HG02852 (cell line): ENCODE data around the gene PLEKHA1.

Experiments
- ATAC-seq: cut with Tn5 transposase; IDR thresholded peaks from one replicate; pipeline ENCODE4 v1.9.1; 2021; ENCODE audit warnings: mild to moderate bottlenecking, moderate library complexity; ENCODE audit not compliant: unreplicated experiment

Gene PLEKHA1

DNA sequence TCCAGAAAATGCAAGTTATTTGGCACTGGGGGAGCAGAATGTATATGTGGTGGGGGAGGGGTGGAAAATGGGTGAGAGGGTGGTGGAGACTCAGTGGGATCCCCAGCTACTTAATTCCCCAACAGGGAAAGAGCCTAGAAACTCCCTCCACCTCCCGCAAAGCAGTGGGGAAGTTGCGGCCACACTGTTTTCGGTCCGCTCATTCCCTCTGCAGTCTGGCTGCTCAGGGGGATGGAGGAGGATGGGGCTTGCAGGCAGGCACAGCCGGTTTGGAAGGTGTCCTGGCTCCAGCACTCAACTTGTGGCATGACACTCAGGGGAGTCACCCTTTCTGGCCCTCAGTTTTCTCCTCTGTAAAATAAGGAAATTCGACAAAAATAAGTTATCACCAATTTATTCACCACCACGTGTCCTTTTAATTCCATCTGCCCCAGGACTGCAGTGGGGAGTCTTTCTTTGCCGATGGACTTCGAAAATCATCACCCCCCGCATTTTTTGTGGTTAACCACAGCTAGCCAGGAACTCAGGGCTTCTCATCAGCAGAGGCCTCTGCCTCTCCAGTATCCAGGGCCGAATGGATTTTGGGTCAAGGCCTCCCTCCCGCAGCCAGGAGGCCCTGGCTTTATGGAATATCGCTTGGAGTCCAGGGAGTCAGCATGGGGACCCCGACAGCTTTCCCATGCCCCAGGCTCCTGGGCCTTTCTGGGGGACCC lies 85.2 kb downstream of the PLEKHA1 start:
- no peak for ATAC-seq

DNA sequence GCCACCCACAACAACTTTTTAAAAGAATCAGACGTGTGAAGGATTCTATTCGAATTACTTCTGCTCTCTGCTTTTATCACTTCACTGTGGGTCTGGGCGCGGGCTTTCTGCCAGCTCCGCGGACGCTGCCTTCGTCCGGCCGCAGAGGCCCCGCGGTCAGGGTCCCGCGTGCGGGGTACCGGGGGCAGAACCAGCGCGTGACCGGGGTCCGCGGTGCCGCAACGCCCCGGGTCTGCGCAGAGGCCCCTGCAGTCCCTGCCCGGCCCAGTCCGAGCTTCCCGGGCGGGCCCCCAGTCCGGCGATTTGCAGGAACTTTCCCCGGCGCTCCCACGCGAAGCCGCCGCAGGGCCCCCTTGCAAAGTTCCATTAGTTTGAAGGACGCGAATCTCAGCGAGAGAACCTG lies 86.4 kb downstream of the PLEKHA1 start:
- no peak for ATAC-seq

DNA sequence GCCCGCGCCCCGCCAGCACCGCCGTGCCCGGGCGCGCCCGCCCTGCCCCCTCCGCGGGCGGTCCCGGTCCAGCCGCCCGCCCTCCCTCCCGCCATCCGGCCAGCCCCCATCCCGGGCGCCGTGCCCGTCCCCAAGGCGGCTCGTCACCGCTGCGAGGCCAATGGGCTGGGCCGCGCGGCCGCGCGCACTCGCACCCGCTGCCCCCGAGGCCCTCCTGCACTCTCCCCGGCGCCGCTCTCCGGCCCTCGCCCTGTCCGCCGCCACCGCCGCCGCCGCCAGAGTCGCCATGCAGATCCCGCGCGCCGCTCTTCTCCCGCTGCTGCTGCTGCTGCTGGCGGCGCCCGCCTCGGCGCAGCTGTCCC lies 86.8 kb downstream of the PLEKHA1 start, which contains the start of gene HTRA1:
Gene HTRA1 (plus strand): TSS at position 187 of the 362 bp plus-strand sequence. CDS start 100 bp downstream, at position 287.
- ATAC-seq: no peak

DNA sequence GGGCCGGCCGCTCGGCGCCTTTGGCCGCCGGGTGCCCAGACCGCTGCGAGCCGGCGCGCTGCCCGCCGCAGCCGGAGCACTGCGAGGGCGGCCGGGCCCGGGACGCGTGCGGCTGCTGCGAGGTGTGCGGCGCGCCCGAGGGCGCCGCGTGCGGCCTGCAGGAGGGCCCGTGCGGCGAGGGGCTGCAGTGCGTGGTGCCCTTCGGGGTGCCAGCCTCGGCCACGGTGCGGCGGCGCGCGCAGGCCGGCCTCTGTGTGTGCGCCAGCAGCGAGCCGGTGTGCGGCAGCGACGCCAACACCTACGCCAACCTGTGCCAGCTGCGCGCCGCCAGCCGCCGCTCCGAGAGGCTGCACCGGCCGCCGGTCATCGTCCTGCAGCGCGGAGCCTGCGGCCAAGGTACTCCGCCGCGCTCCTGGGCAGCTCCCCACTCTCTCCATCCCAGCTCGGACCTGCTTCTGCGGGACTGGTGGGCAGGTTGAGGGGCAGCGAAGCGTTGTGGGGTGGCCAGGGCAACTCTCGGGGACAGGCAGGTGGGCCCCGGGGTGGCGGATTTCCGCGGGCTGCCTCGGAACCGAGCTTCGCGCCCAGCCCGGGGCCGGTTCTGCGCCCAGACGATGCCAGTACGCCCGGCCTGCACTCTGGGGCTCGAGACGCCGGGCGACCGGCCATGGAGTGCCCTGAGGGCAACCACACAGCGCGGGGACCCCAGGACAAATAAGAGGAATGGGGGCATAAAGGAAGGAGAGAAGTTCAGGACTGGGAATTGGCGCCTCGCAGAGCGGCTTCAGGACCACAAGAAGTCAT lies 87.4 kb downstream of the PLEKHA1 start:
- no peak for ATAC-seq

DNA sequence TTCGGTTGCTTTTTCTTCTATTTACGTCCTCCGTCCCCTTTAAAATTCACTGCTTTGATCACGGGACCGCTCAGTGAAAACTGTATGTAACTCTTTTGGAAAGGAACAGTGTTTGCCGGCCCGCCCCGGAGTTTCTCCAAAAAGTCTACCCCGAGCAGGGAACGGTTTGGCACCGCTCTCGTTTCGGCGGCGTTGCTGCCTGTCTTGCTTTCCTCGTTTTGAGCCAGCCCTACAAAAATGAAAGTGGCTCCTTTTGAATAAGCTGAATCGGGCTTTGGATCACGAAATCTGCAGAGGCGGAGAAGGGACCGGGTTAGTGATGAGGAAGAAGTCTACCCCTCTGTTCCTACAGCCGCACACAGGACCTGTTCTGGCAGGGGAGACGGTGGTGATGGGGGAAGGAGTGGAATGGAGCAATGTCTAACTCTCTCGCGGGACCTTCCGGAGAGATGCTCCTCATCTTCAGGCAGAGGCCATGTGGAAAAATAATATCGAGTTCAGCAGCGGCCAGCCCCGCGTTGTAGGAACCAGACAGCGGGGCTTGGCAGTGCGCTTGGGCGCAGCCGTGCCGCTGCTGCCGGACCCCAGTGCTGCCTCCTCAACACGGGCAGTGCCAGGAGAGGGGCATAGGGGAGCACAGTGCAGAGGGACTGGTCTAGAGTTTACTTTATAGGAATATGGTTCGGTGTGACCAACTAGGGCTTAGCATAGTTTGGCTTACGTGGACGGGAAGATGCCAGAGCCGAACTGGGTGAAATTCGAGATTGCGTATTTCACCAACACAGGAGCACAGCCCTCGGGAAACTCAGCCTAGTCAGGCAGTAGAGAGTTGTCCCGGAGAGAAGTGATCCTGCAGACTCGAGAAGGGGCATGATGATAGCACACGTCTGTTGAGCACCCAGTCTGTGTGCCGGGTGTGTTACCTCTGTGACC lies 88.3 kb downstream of the PLEKHA1 start:
- ATAC-seq: no peak

DNA sequence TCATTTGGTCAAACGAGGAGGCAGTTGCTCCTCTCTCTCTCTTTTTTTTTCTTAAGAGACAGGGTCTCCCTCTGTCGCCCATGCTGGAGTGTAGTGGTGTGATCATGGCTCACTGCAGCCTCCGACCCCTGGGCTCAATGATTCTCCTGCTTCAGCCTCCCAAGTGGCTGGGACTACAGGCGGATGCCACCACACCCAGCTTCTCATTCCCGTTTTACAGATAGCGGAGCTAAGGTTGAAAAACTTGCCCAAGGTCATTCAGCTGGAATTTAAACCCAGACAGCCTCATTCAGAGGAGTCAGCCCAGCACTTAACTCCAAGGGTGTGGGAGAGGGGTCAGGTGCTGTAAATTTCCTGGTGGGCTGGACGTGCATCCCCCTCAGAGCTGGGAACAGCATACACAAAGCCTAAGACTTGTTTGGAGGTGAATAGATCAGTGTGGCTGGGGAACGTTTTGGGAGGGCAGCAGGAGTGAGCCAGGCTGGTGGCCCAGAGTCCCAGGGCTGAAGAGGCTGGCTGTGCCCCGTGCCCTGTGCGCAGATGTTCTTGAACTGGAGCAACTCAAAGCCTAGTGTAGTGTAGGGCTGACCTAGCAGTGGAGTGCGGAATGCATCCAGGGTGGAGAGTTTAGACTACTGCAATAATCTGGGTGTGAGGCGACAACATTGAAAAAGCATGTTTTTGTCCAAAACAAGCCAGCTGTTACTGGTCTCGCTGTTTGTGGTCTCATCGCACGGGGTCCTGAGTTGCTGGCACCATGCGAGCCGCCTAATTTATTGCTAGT lies 89.2 kb downstream of the PLEKHA1 start:
- no peak for ATAC-seq

DNA sequence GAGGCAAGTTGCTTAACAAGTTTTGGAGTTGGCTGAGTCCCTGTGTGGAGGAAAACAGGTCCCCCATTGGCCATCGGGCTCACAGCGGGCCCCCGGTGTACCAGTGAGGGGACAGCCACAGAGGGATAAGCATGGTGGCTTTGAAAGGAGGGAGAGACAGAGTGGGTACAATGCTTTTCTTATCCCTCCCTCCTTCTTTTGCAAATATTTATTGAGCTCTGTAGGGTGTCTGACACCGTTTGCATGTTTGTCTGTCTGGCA lies 89.7 kb downstream of the PLEKHA1 start:
- no peak for ATAC-seq

DNA sequence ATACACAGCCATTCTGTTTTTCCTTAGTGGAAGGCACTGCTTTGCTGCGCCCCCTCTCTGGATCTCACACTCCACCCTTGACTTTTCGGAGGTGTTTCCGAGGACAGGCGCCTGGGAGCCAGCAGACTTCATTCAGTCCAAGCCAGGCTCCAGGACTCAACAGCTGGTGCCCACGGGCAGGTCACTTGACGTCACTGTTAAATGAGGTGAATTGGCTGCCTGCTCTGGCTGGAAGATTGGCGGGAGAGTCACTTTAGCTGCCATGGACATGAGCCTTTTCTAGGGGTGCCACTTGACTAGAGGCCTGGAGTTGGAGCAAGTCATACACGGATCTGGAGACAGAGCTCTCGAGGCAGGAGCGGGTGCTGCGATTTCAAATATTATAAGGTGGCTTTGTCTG lies 90.1 kb downstream of the PLEKHA1 start:
- ATAC-seq: no peak

DNA sequence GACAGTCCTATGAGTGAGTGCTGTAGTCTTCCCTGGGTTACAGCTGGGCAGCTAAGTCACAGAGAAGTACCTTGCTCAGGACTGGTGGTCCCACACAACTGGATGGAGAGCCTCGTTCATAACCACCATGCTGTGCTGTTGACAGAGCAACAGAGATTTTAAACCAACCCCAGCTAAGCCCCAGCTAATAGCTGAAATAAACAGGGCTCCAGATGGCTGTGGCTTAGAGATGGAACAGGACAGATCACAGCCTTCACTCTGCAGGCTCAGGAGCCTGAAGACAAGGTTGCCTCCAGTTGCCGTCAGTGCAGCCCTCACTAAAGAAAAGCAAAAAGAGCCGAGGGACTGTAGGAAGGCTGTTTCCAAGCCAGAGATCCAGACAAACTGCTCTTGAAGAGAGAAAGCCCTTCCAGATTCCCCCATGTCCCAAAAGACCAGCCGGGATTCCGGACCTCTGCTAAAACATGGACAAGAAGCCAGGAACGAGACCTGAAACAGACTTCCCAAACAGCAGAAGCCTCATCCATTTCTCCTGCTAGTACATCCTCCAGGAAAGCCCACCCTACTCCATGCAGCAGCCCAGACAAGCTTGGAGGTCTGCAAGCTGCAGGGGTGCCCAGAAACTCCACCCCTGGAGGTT lies 91.0 kb downstream of the PLEKHA1 start:
- ATAC-seq: no peak

DNA sequence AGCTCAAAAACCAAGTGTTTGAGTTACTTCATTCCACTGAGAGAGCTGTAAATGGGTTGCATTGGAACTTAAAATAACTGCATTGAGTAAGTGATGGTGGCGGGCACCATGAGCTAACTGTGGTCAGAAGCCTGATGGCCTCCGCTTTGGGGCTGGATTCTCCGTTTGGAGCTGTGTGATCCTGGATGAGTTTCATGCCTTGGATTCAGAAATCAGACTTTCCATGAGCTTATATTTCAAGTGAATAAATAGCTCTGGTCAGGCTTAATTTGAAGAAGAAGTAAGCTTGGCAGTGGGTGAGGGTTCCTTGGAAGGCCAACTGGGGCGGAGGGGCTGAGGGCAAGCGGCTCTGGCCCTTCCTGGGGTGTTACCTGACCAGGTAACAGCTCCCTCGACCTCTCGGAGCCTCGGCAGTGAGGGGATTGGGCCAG lies 92.5 kb downstream of the PLEKHA1 start:
- no peak for ATAC-seq

DNA sequence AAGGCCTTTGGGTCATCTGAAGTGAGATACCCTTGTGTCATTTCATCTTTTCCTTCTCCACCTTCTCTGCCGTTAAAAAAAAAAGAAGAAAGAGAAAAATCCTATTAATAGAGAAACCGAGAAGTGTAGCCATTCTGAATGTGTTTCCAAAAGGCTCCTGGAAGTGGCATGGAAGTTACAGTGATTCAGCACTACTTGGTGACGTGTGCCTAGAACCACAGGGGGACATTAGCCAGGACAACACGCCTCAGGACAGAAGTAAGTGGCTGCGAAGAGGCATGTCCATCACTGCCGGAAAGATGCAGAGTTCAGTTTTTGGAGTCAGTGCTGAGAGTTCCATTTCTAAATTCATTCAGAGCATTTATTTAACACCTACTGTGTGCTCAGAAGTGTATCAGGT lies 93.2 kb downstream of the PLEKHA1 start:
- ATAC-seq: no peak

DNA sequence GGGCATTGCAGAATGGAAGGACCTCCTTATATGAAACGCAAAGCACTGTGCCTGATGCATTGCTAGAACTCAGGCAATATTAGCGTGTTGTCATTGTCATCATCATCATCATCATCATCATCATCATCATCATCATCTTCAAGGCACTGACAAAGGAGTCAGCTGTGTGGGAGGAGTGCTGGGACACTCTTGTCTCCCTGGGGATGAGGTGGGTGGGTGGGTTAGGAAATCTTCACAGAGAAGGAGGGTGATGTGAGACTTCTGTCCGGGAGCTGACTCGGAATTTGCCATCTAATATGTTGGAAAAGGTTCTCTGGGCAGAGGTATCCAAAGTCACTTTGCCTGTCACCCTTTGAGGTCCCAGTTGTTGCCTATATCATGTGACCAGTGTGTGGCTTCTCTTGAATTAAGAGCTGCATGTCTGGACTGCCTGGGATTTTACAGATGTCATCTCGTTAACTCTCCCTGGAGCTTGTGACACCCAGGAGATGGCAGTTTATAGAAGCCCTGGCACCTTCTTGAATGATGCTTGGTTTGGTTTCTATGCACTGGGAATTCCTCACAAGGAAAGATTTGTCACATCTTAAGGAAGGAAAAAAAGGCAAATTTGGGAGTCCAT lies 93.9 kb downstream of the PLEKHA1 start:
- ATAC-seq: no peak

DNA sequence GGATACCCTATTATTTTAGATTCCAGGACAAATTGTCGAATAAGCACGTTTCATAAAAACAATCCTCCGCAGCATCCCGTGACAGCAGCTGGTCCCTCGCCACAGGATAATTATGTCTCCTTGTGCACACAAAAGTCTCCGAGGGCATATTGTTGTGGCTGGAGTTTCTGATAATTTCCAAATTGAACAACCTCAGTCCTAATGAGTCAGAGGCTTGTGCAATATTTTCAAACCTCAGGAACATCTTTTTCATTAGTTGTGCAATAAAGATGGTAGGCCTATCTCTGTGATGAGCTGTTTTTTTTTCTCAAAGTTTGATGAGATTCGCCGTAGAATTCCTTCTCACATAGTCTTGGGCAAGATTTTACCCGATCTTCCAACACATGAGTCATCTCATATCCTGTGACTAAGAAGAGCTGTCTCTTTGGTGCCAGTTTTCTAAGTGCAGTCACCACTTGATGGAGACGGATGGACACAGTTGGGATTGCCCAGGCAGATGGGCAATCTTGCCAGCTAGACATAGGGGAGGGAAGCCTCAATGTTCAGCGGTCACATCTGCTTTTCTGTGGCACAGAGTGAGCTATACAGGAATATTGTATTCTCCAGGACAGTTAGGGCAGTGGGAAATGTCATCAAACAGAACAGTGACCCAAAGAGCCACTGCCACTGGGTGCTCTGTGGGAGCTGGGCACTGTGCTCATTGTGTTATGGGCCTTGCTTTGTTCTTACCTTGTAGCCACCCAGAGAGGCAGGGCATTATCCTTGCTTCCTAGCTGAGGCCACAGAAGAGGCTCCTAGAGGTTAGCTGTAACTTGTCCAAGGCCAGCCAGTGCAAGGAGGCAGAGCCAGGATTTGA lies 94.6 kb downstream of the PLEKHA1 start:
- ATAC-seq: no peak

DNA sequence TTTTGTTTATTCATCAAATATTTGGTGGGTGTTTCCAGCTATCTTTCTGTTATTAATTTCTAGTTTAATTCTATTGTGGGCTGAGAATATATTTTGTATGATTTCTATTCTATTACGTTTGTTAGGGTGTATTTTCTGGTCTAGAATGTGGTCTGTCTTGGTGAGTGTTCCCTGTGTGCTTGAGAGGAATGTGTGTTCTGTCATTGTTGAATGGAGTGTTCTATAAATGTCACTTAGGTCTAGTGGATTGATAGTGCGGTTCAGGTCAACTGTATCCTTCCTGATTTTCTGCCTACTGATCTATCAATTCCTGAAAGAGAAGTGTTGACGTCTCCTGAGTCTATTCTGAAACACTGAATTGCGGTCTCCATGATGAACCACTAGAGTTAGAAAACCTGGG lies 95.3 kb downstream of the PLEKHA1 start:
- no peak for ATAC-seq

DNA sequence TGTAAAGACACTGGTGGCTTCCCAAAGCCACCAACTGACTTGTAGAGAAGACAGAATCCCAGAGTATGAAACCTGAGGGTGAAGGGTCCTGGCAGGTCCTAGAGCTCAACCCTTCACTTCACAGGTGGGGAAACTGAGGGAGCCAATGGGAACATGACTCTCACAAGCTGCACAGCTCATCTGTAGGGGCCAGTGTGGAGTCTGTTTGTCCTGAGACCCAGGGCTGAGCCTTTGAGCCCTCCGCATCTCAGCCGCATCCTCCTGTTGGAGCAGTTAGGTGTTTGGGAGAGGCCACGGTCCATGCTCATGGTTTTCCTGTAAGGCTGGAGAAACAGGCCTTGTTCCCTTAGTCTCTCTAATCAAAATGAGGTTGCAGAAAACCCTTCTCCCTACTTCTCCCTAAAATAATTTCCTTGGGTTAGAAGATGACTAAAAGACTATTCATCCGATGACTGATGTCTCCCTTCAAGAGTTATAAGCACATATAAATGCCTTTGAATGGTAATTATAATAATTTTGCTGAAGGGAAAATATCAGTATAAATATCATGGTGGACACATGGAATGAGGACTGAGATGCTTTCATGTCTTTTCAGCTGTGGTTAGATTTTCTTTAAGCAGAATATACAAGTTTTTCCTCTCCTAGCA lies 97.1 kb downstream of the PLEKHA1 start:
- ATAC-seq: no peak

DNA sequence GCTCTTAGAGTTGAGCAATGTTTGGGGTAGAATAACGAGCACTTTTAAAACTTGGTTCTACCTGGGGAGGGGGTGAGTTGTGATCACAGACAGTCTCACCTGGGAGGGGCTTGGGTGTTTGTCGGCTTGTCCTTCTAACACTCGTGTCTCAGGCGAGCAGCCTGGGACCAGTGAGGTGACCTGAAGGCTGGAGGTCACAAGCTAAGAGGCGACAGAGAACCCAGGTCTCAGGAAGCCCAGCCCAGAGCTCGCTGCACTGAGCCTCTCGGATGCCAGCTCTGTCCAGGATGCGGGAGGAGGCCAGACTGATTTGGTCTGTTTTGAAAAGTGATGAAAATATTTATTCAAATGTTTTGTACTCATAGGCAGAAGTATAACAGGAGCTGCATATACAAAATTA lies 98.6 kb downstream of the PLEKHA1 start:
- ATAC-seq: no peak

DNA sequence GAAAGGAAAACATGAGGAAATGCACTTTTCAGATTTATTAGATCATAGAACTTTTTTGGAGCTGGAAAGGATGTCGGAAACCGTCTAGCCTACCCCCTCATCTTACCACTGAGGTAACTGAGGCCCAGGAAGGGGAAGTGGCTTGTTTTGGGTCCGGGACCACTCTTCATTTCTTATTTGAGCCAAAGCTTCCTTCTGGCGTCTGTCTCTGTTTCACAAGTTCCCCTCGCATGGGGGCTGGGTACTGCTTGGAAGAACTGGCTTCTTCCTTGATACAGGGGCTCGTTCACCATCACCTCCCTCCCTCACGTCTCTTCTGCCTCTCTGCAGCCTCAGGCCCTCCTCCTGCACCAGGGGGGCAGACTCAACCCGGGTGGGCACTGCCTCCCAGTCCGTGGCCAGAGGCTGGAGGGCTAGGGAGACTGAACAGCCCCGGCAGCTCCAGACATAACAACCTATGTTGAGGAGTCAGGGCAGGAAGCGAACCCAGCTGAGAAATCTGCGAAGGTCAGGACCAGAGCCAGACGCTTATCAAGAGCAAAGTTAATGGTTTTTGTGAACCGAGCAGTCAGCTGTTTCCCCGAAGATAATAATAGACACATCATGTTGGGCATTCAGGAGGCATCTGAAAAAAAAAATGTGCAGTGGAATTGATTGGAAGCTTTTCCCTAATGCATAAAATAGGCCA lies 99.8 kb downstream of the PLEKHA1 start:
- no peak for ATAC-seq

DNA sequence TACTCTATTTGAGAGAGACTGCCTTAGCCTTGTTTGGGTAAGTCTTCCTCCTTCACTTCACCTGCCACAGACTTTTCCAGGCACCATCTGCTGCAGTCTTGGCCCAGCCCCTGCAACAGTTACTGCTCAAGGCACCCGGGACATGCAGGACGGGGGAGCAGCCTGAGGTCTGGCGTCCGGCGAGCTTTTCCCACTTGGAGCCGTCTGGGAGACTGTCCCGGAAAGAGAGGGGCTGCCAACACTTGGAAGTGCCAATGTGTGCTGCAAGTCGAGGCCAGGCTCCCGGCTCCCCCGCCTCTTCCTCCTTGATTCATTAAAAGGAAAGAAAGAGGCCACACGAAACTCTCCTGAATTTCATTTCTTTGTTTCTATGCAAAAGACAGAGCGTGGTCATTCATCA lies 100.6 kb downstream of the PLEKHA1 start:
- ATAC-seq: no peak
